Activated CD8-positive, alpha-beta memory T cell treated with anti-CD3 and anti-CD28 coated beads for 36 hours (primary cell): ENCODE measurements around the gene SUSD3. TPM values are rescaled to one million over a fixed set of nuclear protein-coding genes. Genes with fewer than 3 reads are reported as not detected.

Source experiments
- CTCF ChIA-PET: fragments of 350-600 bp; sonication (Branson Sonifier 250); formaldehyde crosslinking; loops from one replicate; lab custom pipeline; 2021; ENCODE audit warnings: antibody characterized with exemption; lab: Charles Lee
- POLR2A ChIA-PET: fragments of 350-600 bp; sonication (Branson Sonifier 250); formaldehyde crosslinking; loops from one replicate; lab custom pipeline; 2021; ENCODE audit warnings: antibody characterized with exemption; lab: Charles Lee
- total RNA-seq, 2 experiments: library from RNA; stranded (reverse); gene quantifications; one replicate each; pipeline ENCODE4 v1.2.3, GENCODE V29; 2021

The SUSD3 gene
- 10 to 100 TPM; 15.4 to 15.7 TPM for total RNA-seq

- CTCF ChIA-PET, result no interaction called here
- POLR2A ChIA-PET, result interaction anchor here (1.5 kb wide), 1 partner anchor 37 kb away, joined by 4 read pairs; the partner anchor contains the start of gene CARD19
Measured at GRCh38 chr9:93058355-93059010, at the start of gene SUSD3. TSS of gene SUSD3 (plus strand) at chr9:93058701. CDS start at chr9:93058743, 42 bp downstream.

GRCh38 chr9:93009337-93010015 lies 49.0 kb upstream of the SUSD3 start:
- ChIA-PET POLR2A (no interaction called here), CTCF (interaction anchor here (0.6 to 1.8 kb wide), 3 partner anchors 51 to 99 kb away, joined by 3 to 5 read pairs (median 3); no protein-coding TSS in a partner anchor)

GRCh38 chr9:93010056-93010455 lies 48.4 kb upstream of the SUSD3 start:
- ChIA-PET POLR2A (no interaction called here), CTCF (interaction anchor here (0.6 to 1.8 kb wide), 3 partner anchors 52 to 99 kb away, joined by 3 to 5 read pairs (median 3); no protein-coding TSS in a partner anchor)

GRCh38 chr9:93010704-93011103 lies 47.8 kb upstream of the SUSD3 start:
- CTCF ChIA-PET, result no interaction called here
- POLR2A ChIA-PET, result no interaction called here

- ChIA-PET CTCF (no interaction called here), POLR2A (no interaction called here)
Measured at GRCh38 chr9:93011114-93011513, 47.4 kb upstream of the SUSD3 start.

GRCh38 chr9:93012963-93013855 lies 45.3 kb upstream of the SUSD3 start:
- CTCF ChIA-PET, result interaction anchor here (1.5 kb wide), 1 partner anchor 96 kb away, joined by 5 read pairs; no protein-coding TSS in a partner anchor
- POLR2A ChIA-PET, result no interaction called here

- ChIA-PET CTCF (interaction anchor here (1.0 kb wide), 1 partner anchor 95 kb away, joined by 3 read pairs; no protein-coding TSS in a partner anchor), POLR2A (no interaction called here)
Measured at GRCh38 chr9:93013856-93014582, 44.5 kb upstream of the SUSD3 start.

- ChIA-PET CTCF (interaction anchor here (1.0 kb wide), 1 partner anchor 94 kb away, joined by 3 read pairs; no protein-coding TSS in a partner anchor), POLR2A (interaction anchor here (0.6 to 0.9 kb wide), 2 partner anchors 14 to 438 kb away, joined by 3 to 4 read pairs; partner anchors contain the start of gene FAM120AOS)
Measured at GRCh38 chr9:93015190-93015589, 43.3 kb upstream of the SUSD3 start.

- ChIA-PET POLR2A (no interaction called here), CTCF (interaction anchor here (0.7 kb wide), 1 partner anchor 15 kb away, joined by 3 read pairs; no protein-coding TSS in a partner anchor)
Measured at GRCh38 chr9:93017621-93018020, 40.9 kb upstream of the SUSD3 start.

- ChIA-PET POLR2A (no interaction called here), CTCF (interaction anchor here (1.0 to 1.8 kb wide), 2 partner anchors 16 to 21 kb away, joined by 3 to 6 read pairs; no protein-coding TSS in a partner anchor)
Measured at GRCh38 chr9:93020151-93020550, 38.4 kb upstream of the SUSD3 start.

- ChIA-PET CTCF (interaction anchor here (1.2 kb wide), 1 partner anchor 67 kb away, joined by 3 read pairs; no protein-coding TSS in a partner anchor), POLR2A (interaction anchor here (1.2 kb wide), 1 partner anchor 44 kb away, joined by 3 read pairs; no protein-coding TSS in a partner anchor)
Measured at GRCh38 chr9:93020771-93021670, 37.5 kb upstream of the SUSD3 start.

GRCh38 chr9:93022066-93022465 lies 36.4 kb upstream of the SUSD3 start:
- ChIA-PET CTCF (no interaction called here), POLR2A (no interaction called here)

- POLR2A ChIA-PET, result interaction anchor here (0.7 kb wide), 1 partner anchor 44 kb away, joined by 3 read pairs; no protein-coding TSS in a partner anchor
- CTCF ChIA-PET, result no interaction called here
Measured at GRCh38 chr9:93022721-93023520, 35.6 kb upstream of the SUSD3 start.

- CTCF ChIA-PET, result interaction anchor here (0.7 to 0.9 kb wide), 2 partner anchors 15 to 49 kb away, joined by 3 to 5 read pairs; no protein-coding TSS in a partner anchor
- POLR2A ChIA-PET, result no interaction called here
Measured at GRCh38 chr9:93023521-93023815, 35.0 kb upstream of the SUSD3 start.

GRCh38 chr9:93024646-93024910 lies 33.9 kb upstream of the SUSD3 start:
- CTCF ChIA-PET, result interaction anchor here (0.6 to 2.4 kb wide), 3 partner anchors 21 to 238 kb away, joined by 3 to 6 read pairs (median 3); no protein-coding TSS in a partner anchor
- POLR2A ChIA-PET, result interaction anchor here (1.1 kb wide), 1 partner anchor 72 kb away, joined by 4 read pairs; the partner anchor contains the start of gene CARD19

- POLR2A ChIA-PET, result interaction anchor here (0.5 to 1.1 kb wide), 2 partner anchors 71 to 1148 kb away, joined by 3 to 4 read pairs; partner anchors contain the start of gene CARD19
- CTCF ChIA-PET, result interaction anchor here (0.5 to 2.4 kb wide), 5 partner anchors 9 to 239 kb away, joined by 3 to 6 read pairs (median 3); no protein-coding TSS in a partner anchor
Measured at GRCh38 chr9:93024986-93025630, 33.4 kb upstream of the SUSD3 start.
